IPS-11a (cell line): ENCODE results near the gene SUGCT.
"Not testable (repeated sequence)": the region's sequence is repeated elsewhere in the genome, so short reads cannot be mapped to it uniquely, and the experiment has no call there.

ENCODE experiments used
- H3K4me3 ChIP-seq: one replicate; pipeline ENCODE4 v1.5.1; 2013; ENCODE audit warnings: low read depth, low read length, control low read depth

SUGCT gene

DNA sequence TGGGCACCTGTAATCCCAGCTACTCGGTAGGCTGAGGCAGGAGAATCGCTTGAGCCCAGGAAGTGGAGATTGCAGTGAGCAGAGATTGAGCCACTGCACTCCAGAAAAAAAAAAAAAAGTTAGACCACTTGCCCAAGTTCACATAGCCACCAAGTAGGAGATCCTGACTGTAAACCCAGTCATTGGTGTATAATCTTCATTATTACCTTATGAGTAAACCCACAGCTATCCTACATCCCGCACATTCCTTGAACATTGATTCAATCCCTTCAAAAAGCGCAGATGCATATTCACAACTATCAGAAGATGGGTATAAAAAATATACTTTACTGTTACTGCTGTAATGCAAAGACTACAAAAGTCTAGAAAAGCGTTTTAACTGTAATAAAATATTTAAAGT is 512.9 kb downstream of the SUGCT start:
- H3K4me3 ChIP-seq: no peak overlapping the region

DNA sequence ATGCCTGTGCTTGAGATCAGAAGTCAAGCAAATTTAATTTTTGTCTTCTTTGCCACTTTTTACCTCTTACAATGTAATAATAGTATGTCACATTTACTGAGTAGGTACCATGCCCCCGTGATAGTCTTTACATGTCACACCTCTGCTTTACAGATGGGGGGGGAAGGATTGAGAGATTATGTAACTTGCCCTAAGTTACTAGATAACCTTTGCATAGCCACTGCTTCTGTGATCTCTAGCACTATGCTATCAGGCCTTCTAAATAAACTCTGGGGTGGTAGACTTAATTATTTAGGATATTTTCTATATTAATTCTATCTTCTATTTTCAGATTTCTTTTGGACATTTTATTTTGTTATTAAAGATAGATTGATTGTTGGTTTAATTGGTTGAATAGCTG is 514.4 kb downstream of the SUGCT start:
- H3K4me3 ChIP-seq: no peak overlapping the region

GRCh38 chr7:40650903-40651302 is 516.1 kb downstream of the SUGCT start:
- H3K4me3 ChIP-seq: not testable (repeated sequence)

DNA sequence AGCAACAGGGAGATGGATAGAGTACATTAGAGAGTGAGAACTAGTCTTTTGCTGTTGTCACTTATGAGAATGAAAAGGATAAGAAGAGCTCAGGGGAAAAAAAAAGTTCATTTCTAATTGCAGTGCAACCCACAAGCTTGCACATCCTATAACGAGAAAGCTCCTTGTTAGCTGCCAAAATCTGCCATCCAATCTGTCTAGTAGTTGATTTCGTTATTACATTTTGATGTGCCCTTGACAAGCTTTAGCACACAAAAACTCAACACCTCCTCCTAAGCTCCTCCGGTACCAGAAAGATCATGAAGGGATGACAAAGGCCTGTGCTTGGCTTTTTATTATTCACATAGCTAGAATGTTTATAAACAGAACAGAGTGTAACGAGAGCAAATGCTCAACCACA is 519.4 kb downstream of the SUGCT start:
- no peak overlapping the region for H3K4me3 ChIP-seq

DNA sequence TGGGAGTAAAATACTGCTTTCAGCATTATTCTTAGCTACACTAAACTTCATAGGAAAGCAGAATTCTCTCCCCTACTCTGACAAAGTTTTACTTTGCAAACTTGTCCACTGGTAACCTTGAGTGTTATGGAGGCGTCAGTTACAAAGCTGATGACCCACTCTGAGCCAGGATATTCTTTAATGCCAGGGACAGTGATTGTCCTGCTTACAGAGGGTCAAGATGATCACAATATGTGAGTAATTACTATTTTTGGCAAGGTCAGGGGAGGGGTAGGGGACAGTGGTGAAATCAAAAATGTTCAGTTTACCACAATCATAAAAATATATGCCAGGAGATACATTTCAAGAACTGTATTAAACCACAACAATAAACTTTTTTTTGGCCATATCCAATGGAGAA is 520.6 kb downstream of the SUGCT start:
- no peak overlapping the region for H3K4me3 ChIP-seq

DNA sequence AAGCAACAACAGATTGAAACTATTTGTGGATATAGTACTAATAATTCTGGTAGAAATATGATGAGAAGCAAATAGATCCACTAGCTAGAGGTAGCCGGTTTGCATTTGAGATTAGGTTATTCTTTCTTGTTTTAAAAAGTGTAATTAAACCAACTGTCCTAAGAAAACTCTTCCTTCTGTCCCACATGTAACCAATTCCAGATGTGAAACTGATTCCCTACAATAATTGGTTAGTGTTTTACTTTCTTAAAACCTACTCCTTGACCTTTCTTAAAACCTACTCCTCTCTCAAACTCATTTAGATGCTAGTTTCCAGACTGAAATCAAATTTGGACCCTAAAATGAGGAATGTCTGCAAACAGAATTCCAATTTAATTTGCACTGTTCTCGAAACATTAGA is 521.5 kb downstream of the SUGCT start:
- H3K4me3 ChIP-seq: no peak overlapping the region

DNA sequence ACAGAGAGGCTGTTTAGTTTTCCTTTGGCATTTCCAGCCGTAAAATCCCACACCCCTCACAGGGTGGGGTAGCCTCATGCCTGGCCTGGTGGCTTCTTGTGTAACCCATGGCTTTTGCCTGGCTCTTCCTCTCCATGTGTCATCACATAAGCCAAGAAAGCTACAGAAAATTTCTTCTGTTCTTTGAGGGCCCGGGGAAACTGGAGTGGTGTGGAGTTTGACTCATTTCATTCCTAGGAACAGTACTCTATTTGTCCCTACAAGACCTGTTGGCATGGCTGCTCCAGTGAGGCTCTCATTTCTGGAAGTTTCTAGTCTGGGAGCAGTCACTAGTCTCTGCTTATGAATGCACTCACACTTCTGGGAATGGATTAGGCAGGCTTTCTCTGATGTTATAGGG is 523.9 kb downstream of the SUGCT start:
- H3K4me3 ChIP-seq: no peak overlapping the region

- no peak overlapping the region for H3K4me3 ChIP-seq
Observed at GRCh38 chr7:40659231-40659630, 524.4 kb downstream of the SUGCT start.

DNA sequence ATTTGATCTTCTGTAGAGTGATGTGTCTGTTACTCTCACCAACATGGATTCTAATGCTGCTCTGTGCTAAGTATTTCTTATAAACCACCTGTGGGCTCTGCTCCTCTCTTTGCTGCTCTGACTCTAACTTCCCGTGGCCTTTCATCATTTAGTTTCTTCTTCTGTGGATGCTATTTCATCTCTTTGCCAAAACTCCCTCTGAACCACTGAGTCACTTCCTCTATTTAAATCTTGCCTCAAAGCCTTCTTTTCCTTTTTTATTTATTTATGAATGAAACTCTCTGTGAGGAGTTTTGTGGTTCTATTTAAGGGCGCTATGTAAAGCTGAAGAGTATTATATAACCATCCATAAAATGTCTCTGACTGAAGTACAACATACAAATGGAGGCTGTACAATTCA is 538.5 kb downstream of the SUGCT start:
- no peak overlapping the region for H3K4me3 ChIP-seq

GRCh38 chr7:40674316-40674715 is 539.5 kb downstream of the SUGCT start:
- H3K4me3 ChIP-seq: no peak overlapping the region

DNA sequence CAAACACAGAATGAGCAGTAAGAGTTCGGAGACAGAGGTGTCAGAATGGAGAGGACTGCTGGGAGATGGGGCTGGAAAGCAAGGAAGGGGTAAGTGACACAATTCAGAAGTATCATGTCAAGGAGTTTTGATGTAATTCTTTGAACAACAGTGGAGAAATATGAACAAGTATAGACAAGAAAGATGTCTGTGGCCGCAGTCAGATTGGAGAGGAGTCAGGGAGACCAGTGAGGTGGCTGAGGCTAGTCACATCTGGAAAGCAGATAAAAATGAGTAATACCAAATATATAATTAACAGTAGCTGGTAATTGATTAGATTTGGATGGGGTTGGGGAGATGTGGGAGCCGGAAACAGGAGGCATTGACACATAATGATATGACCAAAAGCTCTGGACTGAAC is 540.9 kb downstream of the SUGCT start:
- H3K4me3 ChIP-seq: no peak overlapping the region

DNA sequence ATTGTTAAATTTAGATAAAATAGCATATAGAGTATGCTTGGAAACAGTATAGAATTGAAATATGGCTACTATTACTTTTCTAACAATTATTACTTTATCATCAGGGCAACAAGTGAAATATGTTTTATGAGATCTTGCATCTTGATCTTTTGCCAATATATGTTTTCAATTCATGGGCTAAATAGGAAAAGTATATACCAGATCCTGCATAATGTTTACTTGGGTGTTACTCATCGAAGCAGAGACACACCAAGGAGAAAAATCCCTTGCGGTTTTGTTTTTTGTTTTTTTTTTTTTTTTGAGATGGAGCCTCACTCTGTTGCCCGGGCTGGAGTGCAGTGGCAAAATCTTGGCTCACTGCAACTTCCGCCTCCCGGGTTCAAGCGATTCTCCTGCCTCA is 541.4 kb downstream of the SUGCT start:
- no peak overlapping the region for H3K4me3 ChIP-seq

- no peak overlapping the region for H3K4me3 ChIP-seq
Observed at GRCh38 chr7:40680657-40681056, 545.9 kb downstream of the SUGCT start.

DNA sequence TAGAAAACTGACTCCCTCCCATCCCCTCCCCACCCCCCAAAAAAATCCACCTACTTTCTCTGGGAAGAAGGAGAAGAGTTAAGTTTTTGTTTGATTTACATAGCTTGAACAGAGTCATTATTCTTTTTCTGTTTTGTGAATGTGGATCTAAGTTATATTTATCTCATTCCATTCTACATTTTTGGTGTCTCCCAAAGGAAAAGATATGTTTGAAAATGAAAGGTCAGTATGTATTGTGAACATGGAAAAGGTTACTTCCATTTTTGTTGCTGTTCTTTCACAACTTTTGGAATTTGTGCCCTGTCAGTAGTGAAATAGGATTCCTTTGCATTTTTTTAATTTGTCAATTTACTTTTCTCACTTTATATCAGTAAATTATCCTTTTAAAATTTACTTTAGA is 547.9 kb downstream of the SUGCT start:
- no peak overlapping the region for H3K4me3 ChIP-seq

- no peak overlapping the region for H3K4me3 ChIP-seq
Observed at GRCh38 chr7:40694026-40694809, 559.4 kb downstream of the SUGCT start.

DNA sequence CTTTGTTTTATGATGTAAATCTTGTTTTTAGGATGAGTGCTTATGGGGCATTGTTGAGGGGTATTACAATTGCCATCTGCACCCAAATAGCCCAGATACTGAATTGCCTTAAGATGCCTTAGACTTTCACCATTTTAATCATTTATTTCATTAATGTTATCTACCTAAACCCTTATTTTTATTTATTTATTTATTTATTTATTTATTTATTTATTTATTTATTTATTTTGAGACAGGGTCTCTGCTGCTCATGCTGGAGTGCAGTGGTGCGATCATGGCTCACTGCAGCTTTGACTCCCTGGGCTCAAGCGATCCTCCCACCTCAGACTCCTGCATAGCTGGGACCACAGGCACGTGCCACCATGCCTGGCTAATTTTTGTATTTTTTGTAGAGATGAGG is 560.2 kb downstream of the SUGCT start:
- H3K4me3 ChIP-seq: no peak overlapping the region

DNA sequence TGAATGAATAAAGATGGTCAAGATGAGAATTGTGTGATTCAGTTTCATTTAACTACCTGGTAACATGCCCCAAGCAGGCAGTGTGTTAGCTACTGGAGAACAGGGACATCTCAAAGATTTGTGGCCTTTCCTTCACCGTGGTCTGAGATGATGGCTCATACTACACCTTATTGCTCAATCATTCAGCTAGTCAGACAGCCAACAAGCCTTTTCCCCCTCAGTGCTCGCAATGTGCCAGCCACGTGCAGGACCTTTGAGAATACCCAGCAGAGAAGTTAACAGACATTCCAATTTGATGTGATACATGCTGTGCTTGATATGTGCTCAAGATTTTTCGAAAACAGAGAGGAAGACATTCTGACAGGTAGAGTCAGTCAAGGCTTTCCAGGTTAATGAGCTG is 562.8 kb downstream of the SUGCT start:
- H3K4me3 ChIP-seq: no peak overlapping the region

DNA sequence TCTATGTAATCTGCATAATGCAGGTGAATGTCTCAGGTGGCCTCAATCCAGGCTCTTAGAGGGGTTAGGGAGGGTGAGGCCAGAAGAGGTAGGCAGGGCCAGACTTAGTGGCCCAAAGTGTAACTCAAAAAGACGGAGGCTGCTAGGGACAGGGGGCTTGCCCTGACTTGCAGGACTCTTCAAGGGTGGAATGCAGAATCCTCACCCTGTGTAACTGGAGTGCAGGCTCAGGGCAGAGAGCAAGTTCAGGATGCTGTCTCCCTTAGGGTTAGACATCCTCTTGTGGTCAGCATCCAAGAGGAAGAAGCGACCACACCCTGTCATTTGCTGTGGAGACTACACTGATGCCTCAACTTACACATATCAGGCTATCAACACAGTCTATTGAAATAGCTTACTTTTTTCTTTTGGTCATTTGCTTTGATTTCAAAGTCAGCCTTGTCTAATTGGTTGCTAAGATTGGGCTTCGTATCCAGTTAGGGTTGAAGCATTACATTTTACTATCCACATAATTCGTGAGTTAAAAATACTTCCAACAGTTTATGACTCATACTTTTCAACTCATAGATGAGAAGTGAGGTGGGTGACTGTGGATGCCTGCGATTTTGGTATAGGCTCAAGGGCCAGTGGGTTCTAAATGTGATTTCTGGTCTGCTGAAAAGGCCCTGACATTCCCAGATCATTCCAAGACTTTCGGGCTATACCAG is 563.6 kb downstream of the SUGCT start:
- H3K4me3 ChIP-seq: no peak overlapping the region

DNA sequence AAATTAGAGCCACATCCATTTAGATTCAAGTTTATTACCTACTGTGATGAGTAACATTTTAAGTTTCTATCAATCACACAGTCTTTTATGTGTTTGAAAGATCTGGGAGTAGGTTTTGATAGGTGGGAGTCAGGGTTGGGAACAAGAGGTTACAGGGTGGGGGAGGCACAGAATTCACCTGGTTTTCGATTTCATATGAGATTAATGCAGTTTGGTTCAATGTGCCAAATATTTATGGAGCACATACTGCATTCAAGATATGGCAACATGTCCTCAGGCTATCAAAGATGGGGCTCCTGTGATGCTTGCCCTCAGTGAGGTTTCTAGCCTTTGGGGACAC is 564.1 kb downstream of the SUGCT start:
- no peak overlapping the region for H3K4me3 ChIP-seq

GRCh38 chr7:40700653-40701421 is 566.0 kb downstream of the SUGCT start:
- no peak overlapping the region for H3K4me3 ChIP-seq

DNA sequence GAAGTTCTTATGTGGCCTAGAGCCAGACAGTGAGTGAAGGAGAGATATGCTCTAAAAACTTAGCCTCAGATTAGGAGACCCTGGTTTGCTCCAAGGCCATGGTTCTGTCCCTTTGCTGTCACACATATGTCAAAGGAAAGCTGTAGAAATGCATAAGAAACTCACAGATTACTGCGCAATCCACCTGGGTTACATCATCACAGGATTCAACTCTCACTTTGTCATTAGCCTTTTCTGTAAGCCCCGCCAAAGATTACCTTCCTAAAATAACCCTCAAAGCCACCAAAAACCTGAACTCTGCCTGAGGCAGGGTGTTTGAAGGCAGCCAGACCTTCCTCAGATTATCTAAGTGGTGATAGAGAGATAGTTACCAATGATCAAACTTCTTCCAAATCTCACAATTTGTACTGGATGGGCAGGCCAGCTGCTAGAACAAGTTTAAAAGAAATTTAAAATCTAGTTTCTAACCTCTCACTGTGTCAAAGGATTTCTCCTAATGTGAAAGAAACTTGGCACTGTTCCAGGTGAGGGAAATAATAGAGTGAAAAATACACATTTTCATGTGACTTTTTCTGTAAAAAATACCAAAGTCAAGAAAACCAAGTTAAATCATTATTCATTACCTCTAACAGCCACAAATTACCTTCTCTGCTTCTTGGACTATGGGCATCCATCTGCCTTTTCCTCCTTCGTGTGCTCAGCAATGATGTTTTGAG is 567.2 kb downstream of the SUGCT start:
- no peak overlapping the region for H3K4me3 ChIP-seq
